ENCODE data around the gene HSF2BP.

Gene HSF2BP

DNA sequence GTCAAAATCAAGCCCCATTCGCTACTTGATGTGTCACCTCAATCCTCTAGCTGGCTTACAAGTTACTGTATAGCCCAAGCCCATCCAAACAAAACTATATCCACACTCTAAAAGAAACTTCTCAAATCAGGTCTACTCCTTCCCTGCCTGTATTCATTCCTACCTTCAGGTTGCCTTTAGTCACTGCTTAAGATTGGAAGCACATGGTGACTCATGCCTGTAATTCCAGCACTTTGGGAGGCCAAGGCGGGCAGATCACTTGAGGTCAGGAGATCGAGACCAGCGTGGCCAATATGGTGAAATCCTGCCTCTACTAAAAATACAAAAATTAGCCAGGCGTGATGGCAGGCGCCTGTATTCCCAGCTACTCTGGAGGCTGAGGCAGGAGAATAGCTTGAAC, 7.4 kb downstream of the HSF2BP start:
- peak; percentile 48 for DNase-seq (ENCODE audit: low read depth)

DNA sequence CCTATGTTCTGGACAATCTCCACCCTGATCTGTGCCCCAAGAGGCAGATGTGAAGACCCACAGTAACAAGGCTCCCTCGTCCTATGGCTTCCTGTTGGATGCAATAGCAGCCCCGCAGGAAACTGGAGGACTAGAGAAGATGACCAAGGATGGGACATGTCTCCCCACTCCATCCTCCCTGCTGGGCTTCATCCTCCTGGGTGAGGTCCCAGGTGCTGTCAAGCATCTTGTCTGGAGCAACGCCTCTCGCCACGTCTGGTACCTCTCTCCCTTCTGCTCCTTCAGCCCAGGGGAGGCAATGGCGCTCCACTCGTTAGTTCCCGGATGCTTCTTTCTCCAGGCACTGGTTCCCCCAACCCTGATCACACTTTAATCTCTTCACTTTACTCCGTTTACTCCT, 11.1 kb downstream of the HSF2BP start:
- DNase-seq (ENCODE audit: low read depth), result no peak

DNA sequence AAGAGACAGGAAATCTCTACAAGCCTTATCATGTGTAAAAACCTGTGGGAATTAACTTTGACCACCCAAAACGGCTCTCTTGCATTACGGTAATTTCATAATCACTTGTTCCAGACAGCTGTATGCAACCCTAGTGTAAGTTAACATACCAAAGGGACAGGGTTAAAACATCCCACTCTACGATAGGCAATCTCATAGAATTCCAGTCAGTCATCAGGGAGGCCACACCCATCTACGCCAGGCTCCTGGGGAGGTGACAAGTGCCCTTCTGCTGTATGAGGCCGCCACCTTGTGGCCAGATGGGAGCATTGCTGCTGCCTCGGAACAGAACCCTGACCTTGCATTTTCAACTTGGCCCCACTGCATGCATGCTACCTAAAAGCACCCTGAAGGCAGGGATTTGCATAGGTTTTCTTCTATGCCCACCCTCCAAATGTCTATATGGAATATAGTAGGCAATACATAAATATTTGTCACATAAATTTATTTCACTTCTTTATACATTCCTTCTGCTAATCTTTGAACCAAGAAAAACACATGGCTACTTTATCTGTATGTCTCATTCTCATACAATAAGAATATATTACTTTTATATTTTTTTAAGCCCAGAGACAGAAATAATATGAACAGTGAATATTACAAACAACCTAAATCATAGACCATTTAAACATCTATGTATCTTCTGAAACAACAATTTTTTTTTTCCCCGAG, 12.6 kb downstream of the HSF2BP start:
- peak; percentile 93 for DNase-seq (ENCODE audit: low read depth)

GRCh38 chr21:43645976-43646375, 13.3 kb downstream of the HSF2BP start:
- DNase-seq (ENCODE audit: low read depth), result no peak

DNA sequence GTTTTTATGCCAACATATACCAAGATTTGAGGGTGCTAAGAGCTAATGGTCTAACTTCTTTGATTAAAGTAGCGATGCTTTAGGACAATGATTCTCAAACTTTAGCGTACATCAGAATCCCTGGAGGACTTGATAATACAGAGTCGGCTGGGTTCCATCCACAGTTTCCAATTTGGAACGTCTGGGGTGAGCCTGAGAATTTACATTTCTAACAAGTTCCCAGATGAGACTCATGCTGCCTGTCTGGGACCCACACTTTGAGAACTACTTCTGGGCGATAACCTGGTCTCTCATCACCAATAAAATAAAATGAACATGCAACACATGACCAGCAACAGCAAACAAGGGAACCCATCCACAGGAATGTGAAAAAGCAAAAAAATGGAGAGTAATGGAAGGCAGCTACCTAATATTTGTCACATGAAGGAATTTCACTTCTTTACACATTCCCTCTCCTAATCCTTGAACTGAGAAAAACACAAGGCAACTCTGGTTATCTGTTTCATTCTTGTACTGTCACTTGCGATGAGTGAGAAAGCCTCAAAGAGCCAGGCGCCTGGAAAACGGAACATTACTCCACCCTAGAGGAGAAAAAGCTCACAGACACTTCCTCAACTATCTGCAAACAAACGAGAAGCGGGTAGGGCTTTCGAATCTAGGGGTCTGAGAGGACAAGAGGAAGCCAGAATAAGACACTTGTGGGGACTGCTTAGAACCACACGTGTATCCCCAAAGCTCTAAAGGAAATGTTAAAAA, 14.0 kb downstream of the HSF2BP start:
- peak; percentile 79 for DNase-seq (ENCODE audit: low read depth)

DNA sequence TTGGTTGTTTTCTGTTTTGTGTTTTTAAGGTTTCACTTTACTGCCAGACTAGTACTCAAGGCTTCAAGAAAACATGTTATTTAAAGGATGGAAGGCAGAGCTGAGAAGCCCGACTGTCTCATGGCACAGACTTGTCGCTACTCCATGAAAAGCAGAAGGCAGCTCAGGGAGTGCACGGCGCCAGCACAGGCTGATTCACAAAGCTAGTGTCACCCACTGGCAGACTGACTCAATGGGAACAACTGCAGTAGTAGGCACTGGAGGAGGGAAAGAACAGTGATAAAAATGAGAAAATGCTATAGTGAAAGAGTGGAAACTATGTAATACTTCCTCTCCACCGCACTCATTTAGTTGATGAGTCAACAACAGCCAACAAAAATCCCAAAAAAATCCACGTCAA, 14.7 kb downstream of the HSF2BP start:
- DNase-seq (ENCODE audit: low read depth), result peak; percentile 51

DNA sequence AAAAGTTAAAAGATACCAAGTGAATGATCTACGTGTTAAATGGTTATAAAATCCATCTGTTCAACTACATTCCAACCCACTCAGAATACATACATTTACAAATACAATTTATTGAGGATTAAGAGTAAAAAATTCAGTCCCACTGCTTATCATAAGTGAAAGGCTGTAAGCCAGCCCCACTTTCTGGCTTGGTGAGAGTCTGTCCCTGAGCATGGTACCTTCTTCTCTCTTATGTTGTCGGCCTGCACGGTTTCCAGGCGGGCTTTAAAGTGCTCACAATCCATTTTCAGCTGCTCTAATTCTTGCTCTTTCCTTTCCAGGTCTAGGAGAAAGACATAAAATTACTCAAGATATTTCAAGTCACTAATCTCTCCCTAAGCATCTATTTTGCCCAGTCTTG, 15.2 kb downstream of the HSF2BP start:
- no peak for DNase-seq (ENCODE audit: low read depth)

GRCh38 chr21:43643193-43643592, 16.1 kb downstream of the HSF2BP start:
- DNase-seq (ENCODE audit: low read depth), result no peak

DNA sequence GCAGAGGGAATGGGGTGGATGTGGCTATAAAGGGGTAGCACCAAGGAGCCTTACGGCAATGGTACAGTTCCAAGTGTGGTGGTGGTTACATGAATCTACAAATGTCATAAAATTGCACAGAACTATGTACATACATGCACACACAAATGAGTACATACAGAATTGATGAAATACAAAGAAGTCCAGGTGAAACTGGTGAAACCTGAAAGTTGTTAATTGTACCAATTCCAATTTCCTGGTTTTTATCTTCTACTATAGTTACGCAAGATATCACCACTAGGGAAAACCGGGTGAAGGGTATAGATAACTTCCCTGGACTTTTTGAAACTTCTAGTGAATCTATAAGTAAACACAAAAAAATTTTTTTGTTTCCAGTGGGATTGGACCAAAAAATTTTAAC, 18.9 kb downstream of the HSF2BP start:
- DNase-seq (ENCODE audit: low read depth), result no peak

- DNase-seq (ENCODE audit: low read depth), result peak; percentile 50
Observed at GRCh38 chr21:43639470-43640353, 19.6 kb downstream of the HSF2BP start.

DNA sequence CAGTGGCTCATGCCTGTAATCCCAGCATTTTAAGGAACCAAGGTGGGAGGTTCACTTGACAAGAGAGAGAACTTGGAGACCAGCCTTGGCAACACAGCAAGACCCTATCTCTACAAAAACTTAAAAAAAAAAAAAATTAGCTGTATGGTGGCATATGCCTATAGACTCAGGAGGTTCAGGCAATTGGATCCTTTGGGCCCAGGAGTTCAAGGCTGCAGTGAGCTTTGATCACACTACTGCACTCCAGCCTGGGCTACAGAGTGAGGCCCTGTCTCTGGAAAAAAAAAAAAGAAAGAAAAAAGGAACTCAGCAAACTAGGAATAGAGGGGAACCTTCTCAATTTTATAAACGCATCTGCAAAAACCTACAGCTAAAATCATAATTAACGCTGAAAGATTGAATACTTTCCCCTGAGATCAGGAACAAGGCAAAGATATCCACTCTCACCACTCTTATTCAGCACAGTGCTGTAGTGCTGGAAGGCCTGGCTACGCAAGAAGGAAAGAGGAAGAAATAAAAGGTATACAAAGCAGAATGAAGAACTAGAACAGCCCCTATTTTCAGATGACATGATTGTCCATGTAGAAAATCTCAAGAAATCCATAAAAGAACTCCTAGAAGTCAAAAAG, 21.6 kb downstream of the HSF2BP start:
- no peak for DNase-seq (ENCODE audit: low read depth)

- DNase-seq (ENCODE audit: low read depth), result no peak
Observed at GRCh38 chr21:43635436-43635835, 23.9 kb downstream of the HSF2BP start.

- peak; percentile 62 for DNase-seq (ENCODE audit: low read depth)
Observed at GRCh38 chr21:43634618-43635017, 24.7 kb downstream of the HSF2BP start.

DNA sequence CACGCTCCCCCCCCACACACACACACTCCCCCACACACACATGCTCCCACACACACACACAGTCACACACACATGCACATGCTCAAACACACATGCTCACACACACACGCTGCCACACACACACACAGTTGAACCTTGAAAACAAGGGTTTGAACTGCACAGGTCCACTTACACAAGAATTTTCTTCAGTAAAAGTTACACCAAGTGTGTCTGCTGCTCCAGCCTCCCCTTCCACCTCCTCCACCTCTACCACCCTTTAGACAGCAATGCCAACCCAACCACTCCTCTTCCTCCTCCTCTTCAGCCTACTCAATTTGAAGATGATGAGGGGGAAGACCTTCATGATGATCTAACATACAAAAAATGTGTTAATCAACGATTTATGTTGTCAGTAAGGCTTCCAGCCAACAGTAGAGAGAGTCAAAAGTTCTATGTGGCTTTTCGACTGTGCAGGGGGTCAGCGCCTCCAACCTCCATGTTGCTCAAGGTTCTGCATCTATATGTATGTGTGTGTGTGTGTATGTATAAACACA, 26.8 kb downstream of the HSF2BP start:
- no peak for DNase-seq (ENCODE audit: low read depth)

DNA sequence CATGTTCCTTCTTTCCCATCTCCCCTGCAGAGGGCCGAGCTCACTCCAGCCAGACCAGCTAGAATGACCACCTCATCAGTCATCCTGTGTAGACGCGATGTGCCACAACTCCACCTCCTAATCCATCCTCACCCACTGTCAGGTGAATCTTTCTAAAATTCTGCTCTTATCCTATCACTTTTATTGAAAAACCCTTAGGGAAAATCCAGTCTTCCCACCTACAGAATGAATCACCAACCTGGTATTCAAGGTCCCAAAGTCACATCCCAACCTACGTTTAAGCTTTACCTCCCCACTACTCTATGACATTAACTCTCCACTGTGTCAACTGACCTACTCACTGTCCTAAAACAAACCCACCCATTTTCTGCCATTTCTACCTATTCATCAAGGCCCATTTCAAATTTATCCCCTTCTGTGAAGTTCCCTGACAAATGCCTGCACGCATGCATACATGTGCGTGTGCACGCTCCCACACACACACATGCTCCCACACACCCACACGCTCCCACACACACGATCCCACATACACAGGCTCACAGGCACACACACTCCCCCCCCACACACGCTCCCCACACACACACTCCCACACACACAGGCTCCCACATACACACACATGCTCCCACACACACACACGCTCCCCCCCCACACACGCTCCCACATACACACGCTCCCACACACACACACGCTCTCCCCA, 27.7 kb downstream of the HSF2BP start:
- no peak for DNase-seq (ENCODE audit: low read depth)

DNA sequence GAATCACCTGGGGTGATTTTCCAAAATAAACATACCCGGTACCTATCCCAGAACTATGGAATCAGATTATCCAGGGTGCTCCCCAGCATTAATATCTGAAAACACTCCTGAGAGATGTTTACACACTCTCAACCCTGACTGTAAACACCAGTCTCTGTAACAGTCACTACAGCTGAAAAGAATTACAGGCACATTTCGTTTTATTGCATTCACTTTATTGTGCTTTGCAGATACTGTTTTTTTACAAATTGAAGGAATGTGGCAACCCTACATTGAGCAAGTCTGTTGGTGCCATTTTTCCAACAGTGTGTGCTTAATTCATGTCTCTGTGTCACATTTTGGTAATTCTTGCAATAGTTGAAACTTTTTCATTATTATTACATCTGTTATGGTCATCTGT, 31.8 kb downstream of the HSF2BP start:
- DNase-seq (ENCODE audit: low read depth), result no peak

DNA sequence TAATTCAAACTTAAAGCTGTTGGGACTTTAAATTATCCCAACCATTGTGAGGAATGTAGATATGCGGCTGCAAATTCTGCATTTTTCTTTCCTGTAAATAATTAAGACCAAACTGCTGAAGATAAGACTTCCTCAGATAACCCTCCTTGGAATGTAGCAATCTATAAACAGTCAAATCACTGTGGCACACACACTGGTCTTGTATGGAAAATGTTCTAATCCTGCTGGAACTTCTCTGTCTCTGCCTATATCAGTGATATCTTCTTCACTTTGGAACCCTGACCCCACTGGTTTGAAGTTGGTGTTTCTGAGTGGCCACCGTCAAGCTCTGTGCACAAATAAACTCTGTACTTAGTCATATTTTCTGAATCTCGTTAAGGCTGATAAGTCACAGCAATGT, 32.9 kb downstream of the HSF2BP start:
- no peak for DNase-seq (ENCODE audit: low read depth)

GRCh38 chr21:43624339-43624738, 34.9 kb downstream of the HSF2BP start:
- DNase-seq (ENCODE audit: low read depth), result no peak

DNA sequence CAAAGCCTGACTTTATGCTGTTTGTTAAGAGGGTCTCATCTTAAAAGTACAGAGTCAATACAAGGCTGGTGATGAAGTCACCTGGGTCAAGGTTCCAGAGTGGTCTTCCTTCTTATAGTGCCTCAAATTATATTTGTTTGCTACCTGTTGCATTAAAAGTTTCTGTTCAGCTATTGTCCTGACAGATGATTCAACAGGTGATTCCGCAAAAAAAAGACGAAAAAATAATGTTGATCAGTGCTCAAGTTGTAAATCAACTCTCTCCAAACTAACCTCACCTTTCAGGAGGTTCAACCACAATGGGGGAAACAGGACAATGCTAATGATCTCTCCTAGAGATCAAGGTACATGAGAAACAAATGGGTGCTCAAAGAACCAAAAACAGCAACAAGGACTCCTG, 35.7 kb downstream of the HSF2BP start:
- DNase-seq (ENCODE audit: low read depth), result no peak

DNA sequence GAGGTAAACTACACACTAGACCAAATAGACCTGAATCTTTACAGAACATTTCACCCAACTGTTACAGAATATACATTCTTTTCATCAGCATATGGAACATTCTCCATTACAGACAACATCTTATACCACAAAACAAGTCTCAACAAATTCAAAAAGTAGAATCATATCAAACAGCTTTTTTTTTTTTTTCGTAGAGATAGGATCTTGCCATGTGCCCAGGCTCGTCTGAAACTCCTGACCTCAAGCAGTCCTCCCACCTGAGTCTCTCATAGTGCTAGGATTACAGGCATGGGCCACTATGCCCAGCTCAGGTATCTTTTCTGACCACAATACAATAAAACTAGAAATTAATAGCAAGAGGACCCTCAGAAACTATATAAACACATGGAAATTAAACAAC, 36.5 kb downstream of the HSF2BP start:
- no peak for DNase-seq (ENCODE audit: low read depth)

- DNase-seq (ENCODE audit: low read depth), result peak; percentile 45
Observed at GRCh38 chr21:43619856-43620255, 39.4 kb downstream of the HSF2BP start.
